DND-41 (cell line): ENCODE measurements around the gene C17orf50.

Experiments used
- ATAC-seq: fragments of 200-7000 bp; cut with Tn5 transposase; 3 replicates; pipeline ENCODE4 v1.9.1; 2021; ENCODE audit warnings: low read depth; ENCODE audit not compliant: insufficient read depth
- DNase-seq: peaks from one replicate; pipeline ENCODE4 v3.0.0-alpha.2; 2020
- H2AFZ ChIP-seq: 2 replicates; pipeline ENCODE4 v1.6.0; 2012; ENCODE audit warnings: low read depth, low read length
- H3K27ac ChIP-seq: 2 replicates; pipeline ENCODE4 v1.5.1; 2012; ENCODE audit warnings: low read length, inconsistent platforms
- H3K27me3 ChIP-seq: fragments of 200-600 bp; sonication (generic); 2 replicates; pipeline ENCODE4 v1.6.0; 2012; ENCODE audit warnings: low read length, mild to moderate bottlenecking, inconsistent platforms; ENCODE audit not compliant: insufficient read depth, poor library complexity
- H3K36me3 ChIP-seq: 2 replicates; pipeline ENCODE4 v1.5.1; 2012; ENCODE audit warnings: low read length, inconsistent platforms; ENCODE audit not compliant: insufficient read depth
- H3K4me1 ChIP-seq: 2 replicates; pipeline ENCODE4 v1.5.1; 2012; ENCODE audit warnings: mild to moderate bottlenecking, low read length; ENCODE audit not compliant: insufficient read depth
- H3K4me2 ChIP-seq: 2 replicates; pipeline ENCODE4 v1.6.0; 2012; ENCODE audit warnings: mild to moderate bottlenecking, moderate library complexity, low read length, inconsistent platforms; ENCODE audit not compliant: insufficient read depth
- H3K4me3 ChIP-seq, 2 experiments: fragments of 200-600 bp in 1 of 2; shearing (Covaris generic) in 1 of 2; 2 replicates each; pipeline ENCODE4 v1.5.1; 2012 to 2016; ENCODE audit warnings: inconsistent platforms in 2 of 2, low read length in 2 of 2, mild to moderate bottlenecking in 2 of 2, low read depth in 1 of 2, moderate library complexity in 1 of 2
- H3K79me2 ChIP-seq: 2 replicates; pipeline ENCODE4 v1.6.0; 2012; ENCODE audit warnings: low read length, inconsistent platforms; ENCODE audit not compliant: insufficient read depth
- H3K9ac ChIP-seq: 2 replicates; pipeline ENCODE4 v1.6.0; 2012; ENCODE audit warnings: low read depth, mild to moderate bottlenecking, inconsistent platforms, low read length, moderate library complexity
- H3K9me3 ChIP-seq: 2 replicates; pipeline ENCODE4 v1.5.1; 2012; ENCODE audit warnings: low read length, moderate library complexity, mild to moderate bottlenecking, inconsistent platforms; ENCODE audit not compliant: insufficient read depth, severe bottlenecking
- H4K20me1 ChIP-seq: 2 replicates; pipeline ENCODE4 v1.6.0; 2012; ENCODE audit warnings: low read length; ENCODE audit not compliant: insufficient read depth
- EZH2 ChIP-seq: IDR thresholded peaks from 3 replicates; pipeline ENCODE4 v1.6.1; 2012; ENCODE audit warnings: borderline replicate concordance, low read depth, mild to moderate bottlenecking, moderate library complexity, low read length, inconsistent platforms; ENCODE audit not compliant: severe bottlenecking
- TF ChIP-seq, protein P1 (sequence below): IDR thresholded peaks from 2 replicates; pipeline ENCODE4 v1.5.1; 2012; ENCODE audit warnings: borderline replicate concordance, low read length, moderate library complexity, mild to moderate bottlenecking; ENCODE audit not compliant: poor library complexity, severe bottlenecking; ENCODE audit errors: extremely low read depth

The C17orf50 gene

DNA sequence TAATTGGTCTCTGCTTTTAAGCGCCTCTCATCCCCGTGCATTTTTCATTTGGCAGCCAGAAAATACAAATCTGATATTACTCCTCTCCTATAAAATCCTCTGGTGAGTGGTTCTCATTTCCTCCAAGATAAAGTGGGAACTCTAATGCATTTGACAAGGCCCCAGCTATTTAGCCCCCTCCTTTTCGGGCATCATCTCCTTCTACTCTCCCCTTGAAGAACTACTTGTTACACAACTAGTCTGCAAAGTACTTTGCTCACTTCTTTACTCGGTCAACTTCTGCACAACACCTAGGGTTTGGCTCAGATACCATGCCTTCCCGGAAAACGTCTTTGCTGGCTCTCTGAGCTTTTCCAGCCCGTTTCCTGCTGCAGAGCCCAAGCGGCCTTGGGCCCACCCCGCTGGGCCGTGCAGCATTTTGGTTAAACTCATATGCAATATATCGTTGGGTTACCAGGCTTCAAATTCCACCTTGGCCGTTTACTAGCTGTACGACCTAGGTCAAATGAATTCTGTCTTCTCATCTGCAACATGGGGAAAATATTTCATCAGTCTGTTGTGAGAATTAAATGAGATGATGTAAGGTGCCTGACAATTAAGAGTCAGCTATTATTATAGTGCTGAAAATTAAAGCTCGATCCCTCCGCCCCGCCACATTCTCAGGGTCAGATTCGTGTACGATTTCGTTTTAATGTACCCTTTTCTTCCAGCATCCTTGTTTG is 47.7 kb downstream of the C17orf50 start:
- ATAC-seq (peak; percentile 1; the same call in 1 of the 3 replicates), DNase-seq (peak; percentile 49)
- Histone ChIP-seq H4K20me1 (peaks cover 38% of the 10 kb centered on the region), H3K27me3 (no peaks in the 10 kb centered on the region), H3K4me2 (peak overlapping the region; percentile 69), H3K79me2 (peaks cover 46% of the 10 kb centered on the region), H3K4me3 (peak overlapping the region; percentile 22 to 72; a peak in 3 of 4 replicates), H3K9me3 (no peaks in the 10 kb centered on the region), H2AFZ (peak overlapping the region; percentile 51), H3K27ac (peak overlapping the region; percentile 82), H3K9ac (peak overlapping the region; percentile 73), H3K4me1 (peaks cover 47% of the 10 kb centered on the region), H3K36me3 (peaks cover 20% of the 10 kb centered on the region)
- TF ChIP-seq, protein P1, sequence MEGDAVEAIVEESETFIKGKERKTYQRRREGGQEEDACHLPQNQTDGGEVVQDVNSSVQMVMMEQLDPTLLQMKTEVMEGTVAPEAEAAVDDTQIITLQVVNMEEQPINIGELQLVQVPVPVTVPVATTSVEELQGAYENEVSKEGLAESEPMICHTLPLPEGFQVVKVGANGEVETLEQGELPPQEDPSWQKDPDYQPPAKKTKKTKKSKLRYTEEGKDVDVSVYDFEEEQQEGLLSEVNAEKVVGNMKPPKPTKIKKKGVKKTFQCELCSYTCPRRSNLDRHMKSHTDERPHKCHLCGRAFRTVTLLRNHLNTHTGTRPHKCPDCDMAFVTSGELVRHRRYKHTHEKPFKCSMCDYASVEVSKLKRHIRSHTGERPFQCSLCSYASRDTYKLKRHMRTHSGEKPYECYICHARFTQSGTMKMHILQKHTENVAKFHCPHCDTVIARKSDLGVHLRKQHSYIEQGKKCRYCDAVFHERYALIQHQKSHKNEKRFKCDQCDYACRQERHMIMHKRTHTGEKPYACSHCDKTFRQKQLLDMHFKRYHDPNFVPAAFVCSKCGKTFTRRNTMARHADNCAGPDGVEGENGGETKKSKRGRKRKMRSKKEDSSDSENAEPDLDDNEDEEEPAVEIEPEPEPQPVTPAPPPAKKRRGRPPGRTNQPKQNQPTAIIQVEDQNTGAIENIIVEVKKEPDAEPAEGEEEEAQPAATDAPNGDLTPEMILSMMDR: no peak
- TF ChIP-seq EZH2: no peak

DNA sequence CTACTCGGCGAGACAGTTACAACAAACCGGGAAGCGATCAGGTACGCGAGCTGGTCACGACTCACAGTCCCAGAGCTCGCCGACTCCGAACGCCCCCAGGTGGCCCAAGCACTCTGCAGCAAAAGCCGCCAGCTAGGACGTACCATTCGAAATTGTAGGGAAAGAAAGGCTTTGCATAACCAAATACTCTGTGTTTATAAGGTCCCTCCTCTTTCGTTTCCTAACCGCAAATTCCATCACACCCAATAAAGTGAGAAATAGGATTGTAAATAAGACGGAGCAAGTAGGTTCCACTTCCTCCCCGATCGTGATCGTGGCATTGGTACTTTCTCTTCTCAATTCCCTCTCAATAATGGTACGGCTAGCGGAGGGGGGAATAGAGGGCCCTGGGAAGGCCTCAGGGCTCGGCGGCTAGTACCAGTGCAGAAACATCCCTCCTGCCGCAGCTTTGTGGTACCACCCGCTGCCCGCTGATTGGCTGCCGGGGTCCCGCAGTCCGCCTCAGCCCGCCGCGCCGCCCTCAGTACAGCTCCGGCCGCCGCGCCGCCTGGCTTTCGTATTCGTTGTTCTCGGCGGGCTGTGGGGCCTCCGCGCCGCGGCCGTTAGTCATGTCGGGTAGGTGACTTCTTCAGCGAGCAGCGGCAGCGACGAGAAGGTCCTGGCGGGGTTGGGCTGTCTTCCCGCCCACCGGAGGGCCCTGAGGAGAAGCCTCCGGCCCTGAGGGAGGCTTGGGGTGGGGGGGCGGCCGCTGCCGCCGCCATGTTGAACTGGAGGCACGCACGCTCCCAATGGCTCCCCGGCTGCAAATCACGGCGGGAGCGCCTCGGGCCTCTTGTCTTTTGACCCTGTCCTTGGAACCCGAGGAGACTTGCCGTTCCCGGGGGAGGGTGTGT is 48.5 kb downstream of the C17orf50 start, which contains the start of gene TAF15:
TSS of gene TAF15 (plus strand) at position 523 of the 893 bp plus-strand sequence. CDS start at position 609, 86 bp downstream.
- H3K9me3 ChIP-seq: no peaks in the 10 kb centered on the region
- peaks cover 54% of the 10 kb centered on the region for H3K79me2 ChIP-seq
- TF ChIP-seq EZH2: no peak
- TF ChIP-seq, protein P1: peak; percentile 97
- no peaks in the 10 kb centered on the region for H3K27me3 ChIP-seq
- peak; percentile 92 for ATAC-seq
- H3K4me1 ChIP-seq: peaks cover 49% of the 10 kb centered on the region
- H3K36me3 ChIP-seq: peaks cover 25% of the 10 kb centered on the region
- H2AFZ ChIP-seq: peak within 1 kb of the TSS; percentile 76
- peak within 1 kb of the TSS; percentile 87 for H3K4me2 ChIP-seq
- H3K27ac ChIP-seq: peak within 1 kb of the TSS; percentile 82
- H3K4me3 ChIP-seq: peak within 1 kb of the TSS; percentile 55 to 72
- DNase-seq: peak; percentile 98
- peaks cover 46% of the 10 kb centered on the region for H4K20me1 ChIP-seq
- peak within 1 kb of the TSS; percentile 73 for H3K9ac ChIP-seq

DNA sequence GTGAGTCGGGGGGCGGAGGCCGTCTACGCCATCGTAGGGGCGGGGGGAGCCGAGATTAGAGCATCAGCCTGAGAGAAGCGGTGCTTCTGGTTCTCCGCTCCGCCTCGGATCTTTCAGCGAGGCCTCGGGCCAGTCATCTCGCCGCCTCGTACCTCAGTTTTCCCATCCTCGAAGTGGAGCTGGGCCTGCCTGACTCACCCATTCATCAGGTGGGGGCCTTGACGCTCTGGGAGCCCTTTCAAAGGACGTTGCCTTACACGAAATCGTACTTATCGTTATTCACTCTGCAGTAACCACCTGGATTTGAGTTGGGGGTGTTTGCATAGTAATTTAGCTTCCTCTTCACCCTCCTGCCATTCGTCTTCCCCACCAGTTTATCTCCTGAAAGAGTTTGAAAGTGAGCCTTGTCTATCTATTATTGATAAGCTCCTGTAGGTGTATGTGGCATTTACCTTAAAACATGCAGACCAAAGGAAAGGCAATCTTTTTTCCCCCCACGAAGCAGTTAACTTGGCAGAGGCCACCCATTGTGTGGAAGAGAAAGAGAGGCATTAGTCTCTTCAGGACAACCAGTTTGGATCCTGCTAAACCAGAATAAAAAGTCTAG is 49.3 kb downstream of the C17orf50 start:
- no peak; the same call in 2 of the 3 replicates for ATAC-seq

More for the DNA sequence above, 49.3 kb downstream of the C17orf50 start:
- H3K4me2 ChIP-seq: peak overlapping the region; percentile 87
- H3K27me3 ChIP-seq: no peaks in the 10 kb centered on the region
- H3K79me2 ChIP-seq: peaks cover 61% of the 10 kb centered on the region
- no peaks in the 10 kb centered on the region for H3K9me3 ChIP-seq
- peak overlapping the region; percentile 73 for H3K9ac ChIP-seq
- H3K4me3 ChIP-seq: peak overlapping the region; percentile 55 to 72
- peaks cover 54% of the 10 kb centered on the region for H4K20me1 ChIP-seq
- H3K36me3 ChIP-seq: peaks cover 30% of the 10 kb centered on the region
- TF ChIP-seq EZH2: no peak
- TF ChIP-seq, protein P1: no peak
- H2AFZ ChIP-seq: peak overlapping the region; percentile 76
- H3K27ac ChIP-seq: peak overlapping the region; percentile 82
- H3K4me1 ChIP-seq: peaks cover 51% of the 10 kb centered on the region
- DNase-seq: no peak
